Activated CD4-positive, alpha-beta memory T cell treated with anti-CD3 and anti-CD28 coated beads, Interleukin-2, amount 10 ng/mL, durations not matched to agents 7 days and 5 days (primary cell): Measurements from ENCODE around the gene TAS2R1. TPM values are rescaled to one million over a fixed set of nuclear protein-coding genes. Genes with fewer than 3 reads are reported as not detected.

Experiments
- CTCF ChIA-PET: fragments of 350-600 bp; sonication (Branson Sonifier 250); formaldehyde crosslinking; loops from one replicate; lab custom pipeline; 2021; ENCODE audit warnings: antibody characterized with exemption, inconsistent platforms; lab: Charles Lee
- POLR2A ChIA-PET: fragments of 350-600 bp; sonication (Branson Sonifier 250); formaldehyde crosslinking; loops from one replicate; lab custom pipeline; 2021; ENCODE audit warnings: antibody characterized with exemption; lab: Charles Lee
- DNase-seq: peaks from one replicate; pipeline ENCODE4 v3.0.0-alpha.2; 2020
- H3K27ac Mint-ChIP-seq: one replicate; pipeline ENCODE4 v1.8.0; 2021; ENCODE audit warnings: mild to moderate bottlenecking, mixed read lengths
- H3K27me3 Mint-ChIP-seq: one replicate; pipeline ENCODE4 v1.8.0; 2021; ENCODE audit warnings: mixed read lengths
- H3K36me3 Mint-ChIP-seq: one replicate; pipeline ENCODE4 v1.8.0; 2021; ENCODE audit warnings: low read depth, mixed read lengths
- H3K4me1 Mint-ChIP-seq: one replicate; pipeline ENCODE4 v1.8.0; 2021; ENCODE audit warnings: mixed read lengths
- H3K4me3 Mint-ChIP-seq: one replicate; pipeline ENCODE4 v1.8.0; 2021; ENCODE audit warnings: mild to moderate bottlenecking, mixed read lengths
- H3K9me3 Mint-ChIP-seq: one replicate; pipeline ENCODE4 v1.8.0; 2021; ENCODE audit warnings: mixed read lengths
- total RNA-seq, 2 experiments: library from RNA; stranded (reverse); gene quantifications; one replicate each; pipeline ENCODE4 v1.2.3, GENCODE V29; 2021

The TAS2R1 gene
- total RNA-seq, 2 experiments from 2014 or later = not detected

DNA sequence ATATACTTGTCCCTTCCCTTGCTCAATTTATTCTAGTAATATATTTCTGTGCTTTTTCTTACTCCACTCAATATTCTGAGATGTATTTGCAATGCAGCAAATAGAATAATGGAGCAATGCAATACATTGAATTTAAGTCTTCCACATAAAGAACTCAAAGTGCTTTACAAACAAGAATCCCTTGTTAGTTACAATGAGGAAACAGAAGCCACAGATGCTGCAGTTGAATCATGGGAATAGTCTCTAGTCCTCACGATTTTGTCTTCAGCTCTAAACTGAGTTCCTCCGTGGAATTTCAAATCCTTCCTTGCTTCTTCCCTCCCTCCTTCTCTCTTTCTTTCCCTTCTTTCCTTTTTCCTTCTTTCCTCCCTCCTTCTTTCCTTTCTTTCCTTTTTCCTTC lies 12.5 kb upstream of the TAS2R1 start:
- Mint-ChIP-seq H3K4me1 (no peaks in the 10 kb centered on the region), H3K27ac (no peak overlapping the region), H3K27me3 (no peaks in the 10 kb centered on the region), H3K9me3 (peaks cover 7% of the 10 kb centered on the region), H3K4me3 (no peak overlapping the region), H3K36me3 (no peaks in the 10 kb centered on the region)
- DNase-seq = no peak
- ChIA-PET CTCF (no interaction called here), POLR2A (no interaction called here)

DNA sequence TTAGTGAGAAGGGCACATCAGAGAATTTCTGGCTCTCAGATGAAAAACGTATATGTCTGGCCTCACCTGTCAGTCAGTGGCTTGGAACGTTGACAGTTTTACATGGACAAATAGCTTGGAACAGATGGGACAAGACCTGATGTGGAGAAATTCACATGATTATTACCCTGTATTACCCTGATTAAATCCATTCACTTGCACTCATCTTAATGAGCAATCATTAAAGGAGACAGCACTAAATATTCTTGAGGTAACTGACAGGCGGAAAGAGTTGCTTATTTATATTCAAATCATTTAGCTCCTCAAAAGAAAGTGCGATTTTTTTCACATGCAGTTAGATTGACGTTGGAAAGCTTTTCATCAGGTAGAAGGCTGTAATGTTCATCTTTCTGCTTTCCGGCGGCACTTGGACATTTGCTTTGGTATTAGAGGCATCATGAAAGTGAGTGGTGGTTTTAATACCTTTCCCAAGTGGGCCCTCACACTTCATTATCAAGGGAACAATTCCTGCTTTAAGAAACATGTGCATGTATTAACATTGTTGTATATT lies 11.7 kb upstream of the TAS2R1 start:
- no peak for DNase-seq
- CTCF ChIA-PET = no interaction called here

GRCh38 chr5:9632495-9632894 lies 2.3 kb upstream of the TAS2R1 start:
- POLR2A ChIA-PET = no interaction called here
- Mint-ChIP-seq H3K36me3 (no peaks in the 10 kb centered on the region), H3K27me3 (no peaks in the 10 kb centered on the region), H3K4me1 (no peaks in the 10 kb centered on the region), H3K9me3 (peaks cover 20% of the 10 kb centered on the region), H3K4me3 (no peak overlapping the region), H3K27ac (no peak overlapping the region)
- CTCF ChIA-PET = no interaction called here
- no peak for DNase-seq

More for the DNA sequence above, 11.7 kb upstream of the TAS2R1 start:
- POLR2A ChIA-PET = no interaction called here
- Mint-ChIP-seq H3K4me1 (no peaks in the 10 kb centered on the region), H3K27ac (no peak overlapping the region), H3K4me3 (no peak overlapping the region), H3K36me3 (no peaks in the 10 kb centered on the region), H3K9me3 (peaks cover 7% of the 10 kb centered on the region), H3K27me3 (no peaks in the 10 kb centered on the region)

DNA sequence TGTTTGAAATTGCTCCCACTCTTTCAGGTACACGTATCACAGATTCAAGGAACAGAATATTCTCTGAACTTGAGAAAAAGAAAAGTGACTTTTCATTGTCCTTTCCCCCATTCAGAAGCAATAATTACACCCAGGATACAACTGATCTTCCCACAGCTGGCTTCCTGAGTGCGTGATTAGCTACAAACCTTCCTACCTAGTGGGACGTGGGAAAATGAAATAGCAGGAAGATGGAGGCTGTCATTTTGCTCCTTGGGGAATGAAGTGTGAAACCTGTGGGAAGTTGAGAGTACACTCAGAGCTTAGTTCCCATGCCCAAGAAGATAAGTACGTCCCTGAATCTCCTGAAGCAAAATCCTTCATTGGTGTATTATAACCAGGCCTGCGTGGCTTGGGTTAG lies 2.6 kb downstream of the TAS2R1 start:
- H3K27me3 Mint-ChIP-seq = no peaks in the 10 kb centered on the region
- H3K36me3 Mint-ChIP-seq = no peaks in the 10 kb centered on the region
- ChIA-PET POLR2A (no interaction called here), CTCF (no interaction called here)
- H3K4me3 Mint-ChIP-seq = no peak overlapping the region
- H3K27ac Mint-ChIP-seq = no peak overlapping the region
- peaks cover 3% of the 10 kb centered on the region for H3K9me3 Mint-ChIP-seq
- no peaks in the 10 kb centered on the region for H3K4me1 Mint-ChIP-seq
- no peak for DNase-seq

DNA sequence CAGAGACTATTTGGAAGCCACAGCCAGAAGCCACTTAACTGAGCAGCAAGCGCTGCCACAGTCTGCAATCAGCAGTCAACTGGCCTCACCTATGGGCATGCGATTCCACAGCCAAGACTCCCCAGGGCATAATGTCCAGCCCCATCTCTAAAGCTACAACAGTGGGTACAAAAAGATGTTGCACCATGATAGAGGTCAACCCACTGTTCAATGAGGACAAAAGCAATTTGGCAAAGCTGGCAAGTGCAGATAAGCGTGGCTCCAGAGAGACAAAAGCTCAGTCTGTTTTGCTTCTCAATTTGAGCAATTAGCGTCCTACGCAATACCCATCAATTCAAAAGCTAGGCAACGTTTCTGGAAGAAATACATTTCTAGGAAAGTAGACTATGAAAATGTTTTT lies 3.2 kb downstream of the TAS2R1 start:
- CTCF ChIA-PET = no interaction called here
- DNase-seq = no peak
- no peak overlapping the region for H3K4me3 Mint-ChIP-seq
- no peaks in the 10 kb centered on the region for H3K27me3 Mint-ChIP-seq
- H3K9me3 Mint-ChIP-seq = peaks cover 3% of the 10 kb centered on the region
- POLR2A ChIA-PET = no interaction called here
- no peaks in the 10 kb centered on the region for H3K4me1 Mint-ChIP-seq
- H3K36me3 Mint-ChIP-seq = no peaks in the 10 kb centered on the region
- no peak overlapping the region for H3K27ac Mint-ChIP-seq

- Mint-ChIP-seq H3K4me1 (no peaks in the 10 kb centered on the region), H3K4me3 (no peak overlapping the region), H3K36me3 (no peaks in the 10 kb centered on the region), H3K27me3 (no peaks in the 10 kb centered on the region), H3K27ac (no peak overlapping the region), H3K9me3 (peaks cover 3% of the 10 kb centered on the region)
- no peak for DNase-seq
- CTCF ChIA-PET = no interaction called here
- POLR2A ChIA-PET = no interaction called here
These were observed 4.4 kb downstream of the TAS2R1 start for GRCh38 chr5:9625731-9626130.

DNA sequence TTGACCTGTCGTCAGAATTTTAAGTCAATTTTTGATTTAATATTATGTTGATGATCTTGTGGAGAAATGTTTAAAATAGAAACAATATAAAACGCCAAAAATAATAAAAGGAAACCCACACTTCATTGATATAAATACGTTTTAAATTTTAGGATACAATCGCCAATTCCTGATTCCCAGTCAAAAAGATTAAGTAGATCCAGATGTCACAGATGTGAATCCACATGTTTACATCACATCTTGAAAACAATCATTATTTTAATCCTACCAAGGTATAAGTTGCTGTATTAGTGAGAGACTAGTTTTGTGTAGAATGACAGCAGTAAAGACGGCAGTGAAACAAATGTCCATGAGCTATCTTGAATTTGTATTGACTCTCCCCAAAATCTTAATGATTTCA lies 4.9 kb downstream of the TAS2R1 start:
- ChIA-PET CTCF (no interaction called here), POLR2A (no interaction called here)
- no peak overlapping the region for H3K27ac Mint-ChIP-seq
- H3K27me3 Mint-ChIP-seq = no peaks in the 10 kb centered on the region
- no peak for DNase-seq
- H3K9me3 Mint-ChIP-seq = peaks cover 3% of the 10 kb centered on the region
- H3K4me3 Mint-ChIP-seq = no peak overlapping the region
- no peaks in the 10 kb centered on the region for H3K36me3 Mint-ChIP-seq
- no peaks in the 10 kb centered on the region for H3K4me1 Mint-ChIP-seq

GRCh38 chr5:9624196-9624947 lies 5.8 kb downstream of the TAS2R1 start:
- no peaks in the 10 kb centered on the region for H3K4me1 Mint-ChIP-seq
- CTCF ChIA-PET = no interaction called here
- no peak overlapping the region for H3K4me3 Mint-ChIP-seq
- peaks cover 3% of the 10 kb centered on the region for H3K9me3 Mint-ChIP-seq
- no peaks in the 10 kb centered on the region for H3K36me3 Mint-ChIP-seq
- no peak overlapping the region for H3K27ac Mint-ChIP-seq
- POLR2A ChIA-PET = no interaction called here
- no peaks in the 10 kb centered on the region for H3K27me3 Mint-ChIP-seq
- DNase-seq = no peak

GRCh38 chr5:9623661-9624060 lies 6.5 kb downstream of the TAS2R1 start:
- DNase-seq = no peak
- Mint-ChIP-seq H3K36me3 (no peaks in the 10 kb centered on the region), H3K4me1 (no peaks in the 10 kb centered on the region), H3K9me3 (peaks cover 4% of the 10 kb centered on the region), H3K27ac (no peak overlapping the region), H3K4me3 (no peak overlapping the region), H3K27me3 (no peaks in the 10 kb centered on the region)
- ChIA-PET POLR2A (no interaction called here), CTCF (no interaction called here)

- CTCF ChIA-PET = no interaction called here
- POLR2A ChIA-PET = no interaction called here
- no peak overlapping the region for H3K27ac Mint-ChIP-seq
These were observed 7.2 kb downstream of the TAS2R1 start for GRCh38 chr5:9622971-9623421.

DNA sequence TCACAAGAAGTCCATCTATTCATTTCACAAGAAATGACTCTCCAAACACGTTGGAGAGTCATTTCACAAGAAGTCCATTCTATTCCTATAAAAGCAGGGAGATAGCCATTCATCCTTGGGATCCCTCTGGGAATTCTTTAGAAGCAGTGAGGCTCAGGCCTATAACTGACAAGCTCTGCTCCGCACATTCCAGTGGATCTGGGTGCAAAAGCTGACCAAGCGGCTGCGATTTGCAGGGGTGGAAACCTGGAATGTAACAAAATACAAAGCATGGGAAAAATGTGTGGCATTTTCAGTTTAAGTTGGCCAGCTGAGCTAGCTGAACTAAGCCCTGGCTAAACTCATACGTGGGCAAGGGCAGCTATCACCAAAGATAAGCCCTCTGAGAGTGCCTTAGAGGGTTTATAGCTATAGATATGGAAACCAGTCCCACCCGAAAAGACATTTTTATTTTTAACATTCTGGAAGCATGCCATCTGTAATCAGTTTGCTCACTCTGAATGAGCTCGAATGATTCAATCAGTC lies 8.7 kb downstream of the TAS2R1 start:
- H3K4me1 Mint-ChIP-seq = no peaks in the 10 kb centered on the region
- no peaks in the 10 kb centered on the region for H3K27me3 Mint-ChIP-seq
- DNase-seq = no peak
- POLR2A ChIA-PET = no interaction called here
- no peaks in the 10 kb centered on the region for H3K36me3 Mint-ChIP-seq
- no peak overlapping the region for H3K27ac Mint-ChIP-seq
- no peak overlapping the region for H3K4me3 Mint-ChIP-seq
- peaks cover 2% of the 10 kb centered on the region for H3K9me3 Mint-ChIP-seq
- CTCF ChIA-PET = no interaction called here

More at GRCh38 chr5:9622971-9623421, 7.2 kb downstream of the TAS2R1 start:
- H3K36me3 Mint-ChIP-seq = no peaks in the 10 kb centered on the region
- peaks cover 2% of the 10 kb centered on the region for H3K9me3 Mint-ChIP-seq
- H3K4me3 Mint-ChIP-seq = no peak overlapping the region
- no peaks in the 10 kb centered on the region for H3K27me3 Mint-ChIP-seq
- no peak for DNase-seq
- no peaks in the 10 kb centered on the region for H3K4me1 Mint-ChIP-seq

DNA sequence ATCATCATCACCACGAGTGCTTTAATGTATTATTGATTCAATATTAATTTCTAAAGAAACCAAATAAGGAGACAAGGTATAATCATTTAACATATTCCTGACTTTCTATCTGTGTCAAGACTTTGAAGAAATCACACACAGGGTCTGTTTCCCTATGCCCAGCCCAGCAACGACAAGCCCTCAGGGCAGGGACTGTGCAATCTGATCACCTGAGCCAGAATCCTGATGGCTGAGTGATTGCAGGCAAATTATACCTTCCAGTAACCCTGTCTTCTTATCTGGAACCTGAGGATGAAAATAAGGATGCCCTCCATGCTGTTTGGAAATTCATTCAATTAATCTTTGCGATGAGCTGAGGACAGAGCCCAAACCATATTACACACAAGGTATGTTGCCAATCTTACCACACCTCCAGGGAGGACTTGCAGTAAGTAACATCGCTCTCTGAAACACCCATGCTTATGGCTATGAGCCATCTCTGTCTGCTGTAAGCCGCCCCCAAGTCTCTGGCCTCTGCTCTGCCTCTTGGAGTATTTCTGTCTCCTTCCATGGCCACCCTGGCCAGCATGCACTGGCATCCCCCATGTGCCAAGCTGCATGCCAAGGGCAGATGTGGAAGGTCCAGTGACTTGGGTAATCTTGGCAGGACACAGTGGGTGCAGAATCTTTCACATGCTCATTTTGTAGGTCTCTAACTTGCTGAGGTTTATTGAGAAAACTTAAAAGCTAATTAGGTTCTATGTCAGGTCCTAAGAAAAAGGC lies 10.6 kb downstream of the TAS2R1 start:
- Mint-ChIP-seq H3K4me3 (no peak overlapping the region), H3K36me3 (no peaks in the 10 kb centered on the region), H3K4me1 (no peaks in the 10 kb centered on the region), H3K9me3 (peaks cover 2% of the 10 kb centered on the region), H3K27ac (no peak overlapping the region), H3K27me3 (no peaks in the 10 kb centered on the region)
- POLR2A ChIA-PET = no interaction called here
- CTCF ChIA-PET = no interaction called here
- no peak for DNase-seq

GRCh38 chr5:9617739-9618504 lies 12.2 kb downstream of the TAS2R1 start:
- Mint-ChIP-seq H3K27me3 (no peaks in the 10 kb centered on the region), H3K9me3 (peaks cover 2% of the 10 kb centered on the region), H3K4me3 (no peak overlapping the region), H3K36me3 (no peaks in the 10 kb centered on the region), H3K27ac (no peak overlapping the region), H3K4me1 (no peaks in the 10 kb centered on the region)
- POLR2A ChIA-PET = no interaction called here
- CTCF ChIA-PET = no interaction called here
- no peak for DNase-seq
